H9 (cell line): ENCODE measurements around the gene TEX13A. TPM values are rescaled to one million over a fixed set of nuclear protein-coding genes. Genes with fewer than 3 reads are reported as not detected.

Experiments
- DNase-seq: peaks from one replicate; pipeline ENCODE4 v3.0.0-alpha.2; 2017
- H2AFZ ChIP-seq: one replicate; pipeline ENCODE4 v1.6.1; 2013; ENCODE audit warnings: mild to moderate bottlenecking, low read length, control low read depth, moderate library complexity
- H2AK5ac ChIP-seq: 2 replicates; pipeline ENCODE4 v1.6.1; 2013; ENCODE audit warnings: low read length, control low read depth, mixed read lengths; ENCODE audit not compliant: insufficient read length
- H2BK120ac ChIP-seq: one replicate; pipeline ENCODE4 v1.6.1; 2013; ENCODE audit warnings: low read depth, mild to moderate bottlenecking, low read length, control low read depth, inconsistent platforms; ENCODE audit not compliant: poor library complexity, severe bottlenecking
- H2BK12ac ChIP-seq: 2 replicates; pipeline ENCODE4 v1.6.1; 2013; ENCODE audit warnings: low read length, control low read depth, mixed read lengths, low read depth; ENCODE audit not compliant: insufficient read length
- H2BK15ac ChIP-seq: 2 replicates; pipeline ENCODE4 v1.6.1; 2013; ENCODE audit warnings: low read depth, low read length, control low read depth
- H2BK20ac ChIP-seq: one replicate; pipeline ENCODE4 v1.6.1; 2013; ENCODE audit warnings: low read depth, mild to moderate bottlenecking, low read length, control low read depth, inconsistent platforms; ENCODE audit not compliant: poor library complexity, severe bottlenecking
- H2BK5ac ChIP-seq: 2 replicates; pipeline ENCODE4 v1.6.1; 2013; ENCODE audit warnings: low read length, control low read depth, mixed read lengths; ENCODE audit not compliant: insufficient read length
- H3K14ac ChIP-seq: 2 replicates; pipeline ENCODE4 v1.6.1; 2013; ENCODE audit warnings: low read length, control low read depth; ENCODE audit not compliant: insufficient read depth
- H3K18ac ChIP-seq: 2 replicates; pipeline ENCODE4 v1.6.1; 2013; ENCODE audit warnings: low read depth, mild to moderate bottlenecking, mixed read lengths, low read length, control low read depth; ENCODE audit not compliant: insufficient read length
- H3K23ac ChIP-seq: 2 replicates; pipeline ENCODE4 v1.6.1; 2013; ENCODE audit warnings: low read length, control low read depth, mixed read lengths, low read depth; ENCODE audit not compliant: insufficient read length
- H3K23me2 ChIP-seq: 2 replicates; pipeline ENCODE4 v1.6.1; 2013; ENCODE audit warnings: low read depth, mild to moderate bottlenecking, mixed read lengths, low read length, control low read depth; ENCODE audit not compliant: insufficient read length, poor library complexity, severe bottlenecking
- H3K27ac ChIP-seq: 2 replicates; pipeline ENCODE4 v1.5.1; 2013; ENCODE audit warnings: low read length, control low read depth, mixed read lengths, low read depth; ENCODE audit not compliant: insufficient read length
- H3K27me3 ChIP-seq: 2 replicates; pipeline ENCODE4 v1.6.1; 2013; ENCODE audit warnings: low read length, control low read depth, inconsistent platforms; ENCODE audit not compliant: insufficient read depth
- H3K4ac ChIP-seq: 2 replicates; pipeline ENCODE4 v1.6.1; 2013; ENCODE audit warnings: low read depth, mild to moderate bottlenecking, control low read depth, inconsistent platforms, low read length, moderate library complexity
- H3K4me1 ChIP-seq: 2 replicates; pipeline ENCODE4 v1.6.1; 2013; ENCODE audit warnings: low read length, control low read depth, inconsistent platforms; ENCODE audit not compliant: insufficient read depth
- H3K4me2 ChIP-seq: 2 replicates; pipeline ENCODE4 v1.6.1; 2013; ENCODE audit warnings: low read length, control low read depth, mixed read lengths; ENCODE audit not compliant: insufficient read length, insufficient read depth
- H3K56ac ChIP-seq: 2 replicates; pipeline ENCODE4 v1.6.1; 2013; ENCODE audit warnings: low read depth, mild to moderate bottlenecking, mixed read lengths, low read length, control low read depth; ENCODE audit not compliant: insufficient read length
- H3K79me1 ChIP-seq: 2 replicates; pipeline ENCODE4 v1.6.1; 2013; ENCODE audit warnings: low read depth, mild to moderate bottlenecking, moderate library complexity, low read length, control low read depth, inconsistent platforms; ENCODE audit not compliant: insufficient read depth, poor library complexity, severe bottlenecking
- H3K79me2 ChIP-seq: 2 replicates; pipeline ENCODE4 v1.6.1; 2013; ENCODE audit warnings: low read length, control low read depth, inconsistent platforms; ENCODE audit not compliant: insufficient read depth
- H3K9ac ChIP-seq: 2 replicates; pipeline ENCODE4 v1.6.1; 2013; ENCODE audit warnings: low read length, control low read depth, mixed read lengths; ENCODE audit not compliant: insufficient read length; ENCODE audit errors: extremely low read depth
- H3K9me3 ChIP-seq: one replicate; pipeline ENCODE4 v1.6.1; 2013; ENCODE audit warnings: low read depth, low read length, inconsistent platforms; ENCODE audit not compliant: control insufficient read depth
- H3T11ph ChIP-seq: one replicate; pipeline ENCODE4 v1.6.1; 2013; ENCODE audit warnings: mild to moderate bottlenecking, low read length, control low read depth, inconsistent platforms
- H4K20me1 ChIP-seq: one replicate; pipeline ENCODE4 v1.6.1; 2013; ENCODE audit not compliant: control insufficient read depth, insufficient read length, insufficient read depth
- H4K5ac ChIP-seq: 2 replicates; pipeline ENCODE4 v1.6.1; 2013; ENCODE audit warnings: low read depth, mild to moderate bottlenecking, mixed read lengths, low read length, control low read depth; ENCODE audit not compliant: insufficient read length
- H4K8ac ChIP-seq: replicated peaks from 2 replicates; pipeline ENCODE4 v1.6.1; 2013; ENCODE audit warnings: low read length, control low read depth, mixed read lengths, low read depth; ENCODE audit not compliant: insufficient read length
- H4K91ac ChIP-seq: 2 replicates; pipeline ENCODE4 v1.6.1; 2013; ENCODE audit warnings: low read depth, mild to moderate bottlenecking, moderate library complexity, mixed read lengths, low read length, control low read depth; ENCODE audit not compliant: insufficient read length
- H3K27ac Mint-ChIP-seq, 3 experiments: 2 replicates in 2 of 3; 3 replicates in 1 of 3; pipeline ENCODE4 v1.8.0; 2020 to 2021; ENCODE audit warnings: mixed read lengths in 3 of 3, mild to moderate bottlenecking in 1 of 3, moderate library complexity in 1 of 3
- H3K27me3 Mint-ChIP-seq: 2 replicates; pipeline ENCODE4 v1.8.0; 2021; ENCODE audit warnings: low read depth, mild to moderate bottlenecking, moderate library complexity, mixed read lengths
- H3K36me3 Mint-ChIP-seq, 3 experiments: 2 replicates in 2 of 3; 3 replicates in 1 of 3; pipeline ENCODE4 v1.8.0; 2020 to 2021; ENCODE audit warnings: low read depth in 3 of 3, mixed read lengths in 3 of 3; ENCODE audit not compliant: insufficient read depth in 1 of 3
- H3K4me1 Mint-ChIP-seq, 2 experiments: 2 replicates each; pipeline ENCODE4 v1.8.0; 2020; ENCODE audit warnings: mixed read lengths in 2 of 2
- H3K4me3 Mint-ChIP-seq, 2 experiments: 2 replicates in 1 of 2; 3 replicates in 1 of 2; pipeline ENCODE4 v1.8.0; 2020 to 2021; ENCODE audit warnings: mild to moderate bottlenecking in 2 of 2, mixed read lengths in 2 of 2, moderate library complexity in 1 of 2
- H3K9me3 Mint-ChIP-seq, 2 experiments: 2 replicates in 1 of 2; 3 replicates in 1 of 2; pipeline ENCODE4 v1.8.0; 2020; ENCODE audit warnings: mild to moderate bottlenecking in 2 of 2, mixed read lengths in 2 of 2, moderate library complexity in 1 of 2
- total RNA-seq: library from RNA; stranded (reverse); gene quantifications from 2 replicates; pipeline ENCODE4 v1.2.1, GENCODE V29; 2021
- TF ChIP-seq, protein P1 (sequence below): fragments of 200-600 bp; sonication (generic); conservative IDR thresholded peaks from 3 replicates; pipeline ENCODE4 v1.8.0; 2021; ENCODE audit warnings: antibody characterized with exemption, mild to moderate bottlenecking

The TEX13A gene
- total RNA-seq, 1 experiment from 2014 or later, result not detected

DNA sequence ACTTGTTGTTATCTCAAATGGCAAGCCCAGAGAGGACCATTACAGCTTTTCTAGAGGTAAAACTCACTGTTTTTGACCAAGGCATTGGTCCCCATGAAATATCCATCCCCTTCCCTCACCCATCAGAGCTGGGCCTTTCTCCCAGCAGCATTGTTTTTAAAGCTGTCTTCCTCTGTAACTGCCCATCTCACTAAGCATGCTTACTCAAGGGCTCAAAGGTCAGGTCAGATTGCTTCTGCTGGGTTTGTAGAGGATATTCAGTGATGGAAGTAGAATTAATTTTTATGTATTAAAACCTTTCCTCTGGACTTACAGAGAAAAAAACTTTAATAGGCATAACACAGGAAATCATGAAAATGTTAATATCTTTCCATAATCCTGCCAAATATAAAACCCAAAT lies 11.1 kb downstream of the TEX13A start:
- H3K4me2 ChIP-seq, result no peak overlapping the region
- peaks cover 0 to 9% (median 0%) of the 10 kb centered on the region in 3 experiments; a peak in 3 of 7 replicates for H3K36me3 Mint-ChIP-seq
- no peaks in the 10 kb centered on the region for H3K4me1 ChIP-seq
- TF ChIP-seq, protein P1, sequence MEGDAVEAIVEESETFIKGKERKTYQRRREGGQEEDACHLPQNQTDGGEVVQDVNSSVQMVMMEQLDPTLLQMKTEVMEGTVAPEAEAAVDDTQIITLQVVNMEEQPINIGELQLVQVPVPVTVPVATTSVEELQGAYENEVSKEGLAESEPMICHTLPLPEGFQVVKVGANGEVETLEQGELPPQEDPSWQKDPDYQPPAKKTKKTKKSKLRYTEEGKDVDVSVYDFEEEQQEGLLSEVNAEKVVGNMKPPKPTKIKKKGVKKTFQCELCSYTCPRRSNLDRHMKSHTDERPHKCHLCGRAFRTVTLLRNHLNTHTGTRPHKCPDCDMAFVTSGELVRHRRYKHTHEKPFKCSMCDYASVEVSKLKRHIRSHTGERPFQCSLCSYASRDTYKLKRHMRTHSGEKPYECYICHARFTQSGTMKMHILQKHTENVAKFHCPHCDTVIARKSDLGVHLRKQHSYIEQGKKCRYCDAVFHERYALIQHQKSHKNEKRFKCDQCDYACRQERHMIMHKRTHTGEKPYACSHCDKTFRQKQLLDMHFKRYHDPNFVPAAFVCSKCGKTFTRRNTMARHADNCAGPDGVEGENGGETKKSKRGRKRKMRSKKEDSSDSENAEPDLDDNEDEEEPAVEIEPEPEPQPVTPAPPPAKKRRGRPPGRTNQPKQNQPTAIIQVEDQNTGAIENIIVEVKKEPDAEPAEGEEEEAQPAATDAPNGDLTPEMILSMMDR, result no peak
- no peaks in the 10 kb centered on the region for H3K9me3 ChIP-seq
- no peak overlapping the region for H4K91ac ChIP-seq
- no peak overlapping the region for H3K4ac ChIP-seq
- no peaks in the 10 kb centered on the region for H3K4me1 Mint-ChIP-seq
- H3K9ac ChIP-seq, result no peak overlapping the region
- no peak overlapping the region for H3K56ac ChIP-seq
- H2AFZ ChIP-seq, result no peak overlapping the region
- no peaks in the 10 kb centered on the region for H3K27me3 Mint-ChIP-seq
- no peak for DNase-seq
- H3K9me3 Mint-ChIP-seq, result peaks cover 6 to 47% of the 10 kb centered on the region in 2 experiments; a peak in 4 of 5 replicates
- H2BK12ac ChIP-seq, result no peak overlapping the region
- H4K8ac ChIP-seq, result no peak overlapping the region
- no peak overlapping the region for H3K27ac Mint-ChIP-seq
- H3K27ac ChIP-seq, result no peak overlapping the region
- H3K79me1 ChIP-seq, result no peaks in the 10 kb centered on the region
- no peaks in the 10 kb centered on the region for H4K20me1 ChIP-seq
- no peak overlapping the region for H3K14ac ChIP-seq
- no peak overlapping the region for H3K18ac ChIP-seq
- no peak overlapping the region for H2BK20ac ChIP-seq
- H3K23me2 ChIP-seq, result no peaks in the 10 kb centered on the region
- H4K5ac ChIP-seq, result no peak overlapping the region
- no peak overlapping the region for H2BK5ac ChIP-seq
- H3K27me3 ChIP-seq, result no peaks in the 10 kb centered on the region
- no peak overlapping the region for H3T11ph ChIP-seq
- no peaks in the 10 kb centered on the region for H3K79me2 ChIP-seq
- no peak overlapping the region for H3K23ac ChIP-seq
- H2AK5ac ChIP-seq, result no peak overlapping the region
- no peak overlapping the region for H2BK15ac ChIP-seq
- H2BK120ac ChIP-seq, result no peak overlapping the region
- no peak overlapping the region for H3K4me3 Mint-ChIP-seq
